DND-41 (cell line): ENCODE data around the gene DCAF10.
"Not testable (repeated sequence)": the region's sequence is repeated elsewhere in the genome, so short reads cannot be mapped to it uniquely, and the experiment has no call there.

Experiments used
- ATAC-seq: fragments of 200-7000 bp; cut with Tn5 transposase; 3 replicates; pipeline ENCODE4 v1.9.1; 2021; ENCODE audit warnings: low read depth; ENCODE audit not compliant: insufficient read depth
- DNase-seq: peaks from one replicate; pipeline ENCODE4 v3.0.0-alpha.2; 2020
- H2AFZ ChIP-seq: 2 replicates; pipeline ENCODE4 v1.6.0; 2012; ENCODE audit warnings: low read depth, low read length
- H3K27ac ChIP-seq: 2 replicates; pipeline ENCODE4 v1.5.1; 2012; ENCODE audit warnings: low read length, inconsistent platforms
- H3K27me3 ChIP-seq: fragments of 200-600 bp; sonication (generic); 2 replicates; pipeline ENCODE4 v1.6.0; 2012; ENCODE audit warnings: low read length, mild to moderate bottlenecking, inconsistent platforms; ENCODE audit not compliant: insufficient read depth, poor library complexity
- H3K36me3 ChIP-seq: 2 replicates; pipeline ENCODE4 v1.5.1; 2012; ENCODE audit warnings: low read length, inconsistent platforms; ENCODE audit not compliant: insufficient read depth
- H3K4me1 ChIP-seq: 2 replicates; pipeline ENCODE4 v1.5.1; 2012; ENCODE audit warnings: mild to moderate bottlenecking, low read length; ENCODE audit not compliant: insufficient read depth
- H3K4me2 ChIP-seq: 2 replicates; pipeline ENCODE4 v1.6.0; 2012; ENCODE audit warnings: mild to moderate bottlenecking, moderate library complexity, low read length, inconsistent platforms; ENCODE audit not compliant: insufficient read depth
- H3K4me3 ChIP-seq, 2 experiments: fragments of 200-600 bp in 1 of 2; shearing (Covaris generic) in 1 of 2; 2 replicates each; pipeline ENCODE4 v1.5.1; 2012 to 2016; ENCODE audit warnings: inconsistent platforms in 2 of 2, low read length in 2 of 2, mild to moderate bottlenecking in 2 of 2, low read depth in 1 of 2, moderate library complexity in 1 of 2
- H3K79me2 ChIP-seq: 2 replicates; pipeline ENCODE4 v1.6.0; 2012; ENCODE audit warnings: low read length, inconsistent platforms; ENCODE audit not compliant: insufficient read depth
- H3K9ac ChIP-seq: 2 replicates; pipeline ENCODE4 v1.6.0; 2012; ENCODE audit warnings: low read depth, mild to moderate bottlenecking, inconsistent platforms, low read length, moderate library complexity
- H3K9me3 ChIP-seq: 2 replicates; pipeline ENCODE4 v1.5.1; 2012; ENCODE audit warnings: low read length, moderate library complexity, mild to moderate bottlenecking, inconsistent platforms; ENCODE audit not compliant: insufficient read depth, severe bottlenecking
- H4K20me1 ChIP-seq: 2 replicates; pipeline ENCODE4 v1.6.0; 2012; ENCODE audit warnings: low read length; ENCODE audit not compliant: insufficient read depth
- EZH2 ChIP-seq: IDR thresholded peaks from 3 replicates; pipeline ENCODE4 v1.6.1; 2012; ENCODE audit warnings: borderline replicate concordance, low read depth, mild to moderate bottlenecking, moderate library complexity, low read length, inconsistent platforms; ENCODE audit not compliant: severe bottlenecking
- TF ChIP-seq, protein P1 (sequence below): IDR thresholded peaks from 2 replicates; pipeline ENCODE4 v1.5.1; 2012; ENCODE audit warnings: borderline replicate concordance, low read length, moderate library complexity, mild to moderate bottlenecking; ENCODE audit not compliant: poor library complexity, severe bottlenecking; ENCODE audit errors: extremely low read depth

DCAF10 gene, protein sequence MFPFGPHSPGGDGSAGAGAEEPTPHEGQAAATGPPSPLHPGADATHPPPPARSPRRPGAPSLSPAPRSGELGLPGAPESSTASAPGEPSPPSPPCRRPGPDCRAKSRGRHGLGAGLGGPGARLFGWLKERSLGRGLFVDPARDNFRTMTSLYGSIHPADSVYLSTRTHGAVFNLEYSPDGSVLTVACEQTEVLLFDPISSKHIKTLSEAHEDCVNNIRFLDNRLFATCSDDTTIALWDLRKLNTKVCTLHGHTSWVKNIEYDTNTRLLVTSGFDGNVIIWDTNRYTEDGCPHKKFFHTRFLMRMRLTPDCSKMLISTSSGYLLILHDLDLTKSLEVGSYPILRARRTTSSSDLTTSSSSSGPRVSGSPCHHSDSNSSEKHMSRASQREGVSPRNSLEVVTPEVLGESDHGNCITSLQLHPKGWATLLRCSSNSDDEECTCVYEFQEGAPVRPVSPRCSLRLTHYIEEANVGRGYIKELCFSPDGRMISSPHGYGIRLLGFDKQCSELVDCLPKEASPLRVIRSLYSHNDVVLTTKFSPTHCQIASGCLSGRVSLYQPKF

DNA sequence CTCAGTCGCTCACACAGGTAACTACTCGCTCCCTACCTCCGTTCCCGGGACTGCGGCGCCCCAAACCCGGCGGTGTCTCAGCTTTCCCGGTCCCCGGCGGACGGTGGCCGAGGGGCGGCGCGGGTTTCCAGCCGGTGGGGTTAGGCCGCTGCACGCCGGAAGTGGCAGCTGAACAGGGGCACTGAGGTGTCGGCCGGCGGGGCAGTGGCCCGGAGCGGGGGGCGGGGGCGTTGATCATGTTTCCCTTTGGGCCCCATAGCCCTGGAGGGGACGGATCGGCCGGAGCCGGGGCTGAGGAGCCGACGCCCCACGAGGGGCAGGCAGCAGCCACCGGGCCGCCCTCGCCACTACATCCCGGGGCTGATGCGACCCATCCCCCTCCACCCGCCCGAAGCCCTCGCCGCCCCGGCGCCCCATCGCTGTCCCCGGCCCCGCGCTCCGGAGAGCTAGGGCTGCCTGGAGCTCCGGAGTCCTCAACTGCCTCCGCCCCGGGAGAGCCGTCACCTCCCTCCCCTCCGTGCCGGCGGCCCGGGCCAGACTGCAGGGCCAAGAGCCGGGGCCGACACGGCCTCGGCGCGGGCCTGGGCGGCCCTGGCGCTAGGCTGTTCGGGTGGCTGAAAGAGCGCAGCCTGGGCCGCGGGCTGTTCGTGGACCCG is at the start of gene DCAF10:
Gene DCAF10 (plus strand): TSS at position 167 of the 656 bp plus-strand sequence. CDS start 70 bp downstream, at position 237.
- H3K79me2 ChIP-seq: peaks cover 57% of the 10 kb centered on the region
- H3K9me3 ChIP-seq: no peaks in the 10 kb centered on the region
- peaks cover 20% of the 10 kb centered on the region for H4K20me1 ChIP-seq
- no peaks in the 10 kb centered on the region for H3K27me3 ChIP-seq
- TF ChIP-seq EZH2: no peak
- TF ChIP-seq, protein P1, sequence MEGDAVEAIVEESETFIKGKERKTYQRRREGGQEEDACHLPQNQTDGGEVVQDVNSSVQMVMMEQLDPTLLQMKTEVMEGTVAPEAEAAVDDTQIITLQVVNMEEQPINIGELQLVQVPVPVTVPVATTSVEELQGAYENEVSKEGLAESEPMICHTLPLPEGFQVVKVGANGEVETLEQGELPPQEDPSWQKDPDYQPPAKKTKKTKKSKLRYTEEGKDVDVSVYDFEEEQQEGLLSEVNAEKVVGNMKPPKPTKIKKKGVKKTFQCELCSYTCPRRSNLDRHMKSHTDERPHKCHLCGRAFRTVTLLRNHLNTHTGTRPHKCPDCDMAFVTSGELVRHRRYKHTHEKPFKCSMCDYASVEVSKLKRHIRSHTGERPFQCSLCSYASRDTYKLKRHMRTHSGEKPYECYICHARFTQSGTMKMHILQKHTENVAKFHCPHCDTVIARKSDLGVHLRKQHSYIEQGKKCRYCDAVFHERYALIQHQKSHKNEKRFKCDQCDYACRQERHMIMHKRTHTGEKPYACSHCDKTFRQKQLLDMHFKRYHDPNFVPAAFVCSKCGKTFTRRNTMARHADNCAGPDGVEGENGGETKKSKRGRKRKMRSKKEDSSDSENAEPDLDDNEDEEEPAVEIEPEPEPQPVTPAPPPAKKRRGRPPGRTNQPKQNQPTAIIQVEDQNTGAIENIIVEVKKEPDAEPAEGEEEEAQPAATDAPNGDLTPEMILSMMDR: no peak
- peak within 1 kb of the TSS; percentile 85 for H3K9ac ChIP-seq
- peak within 1 kb of the TSS; percentile 51 to 95 for H3K4me3 ChIP-seq
- DNase-seq: peak; percentile 86
- peaks cover 6% of the 10 kb centered on the region; the same call in 1 of the 2 replicates for H3K36me3 ChIP-seq
- peak within 1 kb of the TSS; percentile 97 for H3K4me2 ChIP-seq
- H3K27ac ChIP-seq: peak within 1 kb of the TSS; percentile 88
- H3K4me1 ChIP-seq: peaks cover 34% of the 10 kb centered on the region
- peak within 1 kb of the TSS; percentile 97 for H2AFZ ChIP-seq
- ATAC-seq: peak; percentile 79

DNA sequence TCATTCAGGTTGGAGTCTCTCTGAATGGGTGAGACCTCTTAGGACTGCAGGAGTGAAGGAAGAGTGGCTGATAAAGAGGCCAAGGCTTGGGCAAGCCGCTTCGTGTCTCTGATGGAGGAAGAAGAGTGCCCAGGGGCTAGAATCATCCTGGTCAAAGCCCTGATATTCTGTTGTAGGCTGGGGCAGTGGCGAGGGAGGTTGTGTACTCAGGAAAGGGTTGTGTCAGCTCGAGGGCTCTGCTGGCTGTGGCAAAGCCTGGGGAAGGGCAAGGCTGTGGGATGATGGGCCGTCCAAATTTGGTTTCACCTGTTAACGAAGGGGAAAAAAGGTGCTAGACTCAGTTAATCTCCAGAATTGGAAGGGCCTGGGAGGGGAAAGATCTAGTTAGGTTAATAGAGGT is 49.4 kb upstream of the DCAF10 start:
- no peak for DNase-seq
- Histone ChIP-seq H3K79me2 (peaks cover 14% of the 10 kb centered on the region), H3K27ac (no peak overlapping the region), H3K36me3 (no peaks in the 10 kb centered on the region), H3K27me3 (no peaks in the 10 kb centered on the region), H3K9ac (no peak overlapping the region), H2AFZ (peak overlapping the region; percentile 33; the same call in 1 of the 2 replicates), H3K4me2 (no peak overlapping the region), H3K4me3 (no peak overlapping the region), H3K4me1 (peaks cover 27% of the 10 kb centered on the region), H3K9me3 (no peaks in the 10 kb centered on the region), H4K20me1 (no peaks in the 10 kb centered on the region)
- TF ChIP-seq, protein P1: no peak
- TF ChIP-seq EZH2: no peak
- ATAC-seq: no peak

DNA sequence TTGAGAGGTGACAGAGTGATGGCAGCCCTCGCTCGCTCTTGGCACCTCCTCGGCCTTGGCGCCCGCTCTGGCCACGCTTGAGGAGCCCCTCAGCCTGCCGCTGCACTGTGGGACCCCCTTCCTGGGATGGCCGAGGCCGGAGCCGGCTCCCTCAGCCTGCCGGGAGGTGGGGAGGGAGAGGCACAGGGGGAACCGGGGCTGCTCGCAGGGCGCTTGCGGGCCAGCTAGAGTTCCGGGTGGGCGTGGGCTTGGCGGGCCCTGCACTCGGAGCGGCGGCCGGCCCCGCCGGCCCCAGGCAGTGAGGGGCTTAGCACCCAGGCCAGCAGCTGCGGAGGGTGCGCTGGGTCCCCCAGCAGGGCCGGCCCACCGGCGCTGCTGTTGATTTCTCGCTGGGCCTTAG is 48.9 kb upstream of the DCAF10 start:
- Histone ChIP-seq H3K4me1 (peaks cover 23% of the 10 kb centered on the region), H3K79me2 (peaks cover 15% of the 10 kb centered on the region)
- H4K20me1 ChIP-seq, H2AFZ ChIP-seq, DNase-seq, H3K9me3 ChIP-seq, H3K27ac ChIP-seq, H3K36me3 ChIP-seq, ATAC-seq, H3K27me3 ChIP-seq, H3K4me2 ChIP-seq, H3K4me3 ChIP-seq, H3K9ac ChIP-seq: not testable (repeated sequence)

DNA sequence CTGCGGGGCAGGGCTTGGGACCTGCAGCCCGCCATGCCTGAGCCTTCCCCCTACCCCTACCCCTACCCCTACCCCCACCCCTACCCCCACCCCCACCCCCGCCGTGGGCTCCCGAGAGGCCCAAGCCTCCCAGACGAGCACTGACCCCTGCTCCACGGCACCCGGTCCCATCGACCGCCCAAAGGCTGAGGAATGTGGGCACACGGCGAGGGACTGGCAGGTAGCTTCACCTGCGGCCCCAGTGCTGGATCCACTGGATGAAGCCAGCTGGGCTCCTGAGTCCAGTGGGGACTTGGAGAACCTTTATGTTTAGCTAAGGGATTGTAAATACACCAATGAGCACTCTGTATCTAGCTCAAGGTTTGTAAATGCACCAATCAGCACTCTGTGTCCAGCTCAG is 48.5 kb upstream of the DCAF10 start:
- ATAC-seq, H3K9me3 ChIP-seq, H3K27ac ChIP-seq, H3K4me2 ChIP-seq, H4K20me1 ChIP-seq, H3K9ac ChIP-seq, DNase-seq, H3K27me3 ChIP-seq, H3K36me3 ChIP-seq, H3K4me3 ChIP-seq, H2AFZ ChIP-seq: not testable (repeated sequence)
- Histone ChIP-seq H3K4me1 (peaks cover 21% of the 10 kb centered on the region), H3K79me2 (peaks cover 17% of the 10 kb centered on the region)
